Measurements from ENCODE around the gene THOC6. TPM values are rescaled to one million over a fixed set of nuclear protein-coding genes. Genes with fewer than 3 reads are reported as not detected.
A peak's percentile ranks its signal among the peaks of the same experiment; 100 is the strongest.

The THOC6 gene
- total and polyA plus RNA-seq, 8 donors, result 23.9 to 38.7 (median 26.9) TPM

GRCh38 chr16:3026609-3027488, 3.0 kb downstream of the THOC6 start:
- intact Hi-C loops (cut with DNase I), result no loop called here
- H3K27ac ChIP-seq, result no peak overlapping the region
- H3K4me1 ChIP-seq, result peaks cover 21 to 58% of the 10 kb centered on the region in 2 donors
- ATAC-seq (no peak), DNase-seq (no peak)
- TF ChIP-seq, protein P1, sequence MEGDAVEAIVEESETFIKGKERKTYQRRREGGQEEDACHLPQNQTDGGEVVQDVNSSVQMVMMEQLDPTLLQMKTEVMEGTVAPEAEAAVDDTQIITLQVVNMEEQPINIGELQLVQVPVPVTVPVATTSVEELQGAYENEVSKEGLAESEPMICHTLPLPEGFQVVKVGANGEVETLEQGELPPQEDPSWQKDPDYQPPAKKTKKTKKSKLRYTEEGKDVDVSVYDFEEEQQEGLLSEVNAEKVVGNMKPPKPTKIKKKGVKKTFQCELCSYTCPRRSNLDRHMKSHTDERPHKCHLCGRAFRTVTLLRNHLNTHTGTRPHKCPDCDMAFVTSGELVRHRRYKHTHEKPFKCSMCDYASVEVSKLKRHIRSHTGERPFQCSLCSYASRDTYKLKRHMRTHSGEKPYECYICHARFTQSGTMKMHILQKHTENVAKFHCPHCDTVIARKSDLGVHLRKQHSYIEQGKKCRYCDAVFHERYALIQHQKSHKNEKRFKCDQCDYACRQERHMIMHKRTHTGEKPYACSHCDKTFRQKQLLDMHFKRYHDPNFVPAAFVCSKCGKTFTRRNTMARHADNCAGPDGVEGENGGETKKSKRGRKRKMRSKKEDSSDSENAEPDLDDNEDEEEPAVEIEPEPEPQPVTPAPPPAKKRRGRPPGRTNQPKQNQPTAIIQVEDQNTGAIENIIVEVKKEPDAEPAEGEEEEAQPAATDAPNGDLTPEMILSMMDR (IDR thresholded peaks at IDR 0.05), result no peak
- H3K27me3 ChIP-seq, result peaks cover 24 to 36% of the 10 kb centered on the region in 2 donors
- peaks cover 0 to 23% of the 10 kb centered on the region in 2 donors for H3K36me3 ChIP-seq
- no peaks in the 10 kb centered on the region for H3K9me3 ChIP-seq
- no peak overlapping the region for H3K4me3 ChIP-seq

- Histone ChIP-seq H3K27me3 (peaks cover 25 to 42% of the 10 kb centered on the region in 2 donors), H3K27ac (no peak overlapping the region), H3K36me3 (peaks cover 0 to 21% of the 10 kb centered on the region in 2 donors), H3K9me3 (no peaks in the 10 kb centered on the region), H3K4me1 (peaks cover 16 to 52% of the 10 kb centered on the region in 2 donors), H3K4me3 (no peak overlapping the region)
- TF ChIP-seq, protein P1 (IDR thresholded peaks at IDR 0.05), result no peak
- no peak for ATAC-seq
- DNase-seq, result no peak
- intact Hi-C loops (cut with DNase I), result no loop called here
Measured at GRCh38 chr16:3027489-3027795, 3.6 kb downstream of the THOC6 start.

DNA sequence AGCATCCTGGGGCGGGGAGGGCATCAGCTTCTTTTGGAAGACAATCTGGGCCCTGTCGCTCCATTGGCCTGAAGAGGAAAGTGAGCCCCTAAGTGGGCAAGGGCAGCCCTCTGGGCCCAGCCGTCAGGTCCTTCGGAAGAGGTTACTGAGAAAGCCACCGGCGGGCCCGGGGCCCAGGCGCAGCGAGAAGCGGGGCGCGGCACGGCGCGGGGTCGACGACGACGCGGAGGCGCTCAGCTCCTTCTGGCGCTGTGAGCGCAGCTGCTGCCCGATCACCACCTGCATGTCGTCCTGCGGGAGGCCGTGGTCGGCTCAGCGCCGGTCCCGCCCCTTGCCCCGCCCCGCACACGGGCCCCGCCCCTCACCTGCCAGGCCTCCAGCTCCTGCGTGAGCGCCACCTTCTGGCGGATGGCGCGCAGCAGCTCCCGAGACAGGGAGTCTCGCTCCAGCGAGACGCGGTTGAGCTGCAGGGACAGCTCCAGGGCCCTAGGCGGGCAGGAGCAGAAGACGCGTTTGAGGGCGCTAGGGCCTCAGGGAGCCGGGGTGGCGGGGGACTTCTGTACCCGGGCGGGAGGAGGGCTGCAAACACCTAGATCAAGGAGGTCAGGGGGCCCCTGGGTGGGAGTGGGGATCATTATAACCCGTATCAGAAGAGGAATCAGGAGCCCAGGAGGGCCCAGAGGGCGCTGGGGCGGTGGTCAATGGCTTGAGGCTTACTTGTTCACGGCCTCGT, 4.3 kb downstream of the THOC6 start:
- peak; percentile 68 for ATAC-seq
- intact Hi-C loops (cut with DNase I), result no loop called here
- peak in 3 of 4 donors; percentile 86 to 98 (median 87) for DNase-seq
- Histone ChIP-seq H3K9me3 (no peaks in the 10 kb centered on the region), H3K36me3 (peaks cover 0 to 21% of the 10 kb centered on the region in 2 donors), H3K27ac (no peak overlapping the region), H3K27me3 (peaks cover 32 to 49% of the 10 kb centered on the region in 2 donors), H3K4me3 (no peak overlapping the region), H3K4me1 (peaks cover 9 to 45% of the 10 kb centered on the region in 2 donors)
- TF ChIP-seq, protein P1 (IDR thresholded peaks at IDR 0.05), result peak; percentile 46 to 89

DNA sequence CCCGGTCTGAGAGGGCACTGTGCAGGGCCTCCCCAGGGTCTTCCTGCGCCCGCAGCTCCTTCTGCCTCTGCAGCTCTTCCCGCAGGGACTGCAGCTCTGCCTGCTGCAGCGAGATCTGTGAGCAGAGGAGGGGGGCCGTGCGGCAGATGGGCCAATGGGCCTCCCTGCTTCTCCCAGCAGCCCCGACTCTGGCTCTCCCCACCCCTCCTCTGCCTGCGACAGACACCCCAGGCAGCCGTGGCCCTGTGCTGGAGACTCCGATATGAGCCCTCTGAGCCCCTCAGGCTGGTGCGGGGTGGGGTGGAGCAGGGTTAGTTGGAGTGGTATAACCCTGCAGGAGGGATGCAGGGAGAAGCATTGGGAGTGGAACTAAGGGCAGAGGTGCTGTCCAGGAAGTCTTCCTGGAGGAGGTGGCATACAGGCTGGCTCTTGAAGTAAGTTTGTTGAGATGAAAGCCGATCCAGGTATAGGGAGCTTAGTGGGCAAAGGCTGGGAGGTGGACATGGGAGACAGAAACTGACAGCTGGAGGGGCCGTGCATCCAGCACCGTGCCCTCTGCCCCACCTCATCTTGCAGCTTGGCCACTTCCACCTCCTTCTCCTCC, 5.0 kb downstream of the THOC6 start:
- Histone ChIP-seq H3K4me1 (peaks cover 6 to 39% of the 10 kb centered on the region in 2 donors), H3K27ac (no peak overlapping the region), H3K9me3 (no peaks in the 10 kb centered on the region), H3K36me3 (peaks cover 0 to 21% of the 10 kb centered on the region in 2 donors), H3K4me3 (no peak overlapping the region), H3K27me3 (peaks cover 33 to 56% of the 10 kb centered on the region in 2 donors)
- TF ChIP-seq, protein P1 (IDR thresholded peaks at IDR 0.05), result no peak
- no peak for DNase-seq
- no peak for ATAC-seq
- intact Hi-C loops (cut with DNase I), result no loop called here

Measured in left lung (tissue), 10 donors.